K562 (cell line): Measurements from ENCODE around the gene GAB2. TPM values are rescaled to one million over a fixed set of nuclear protein-coding genes. Genes with fewer than 3 reads are reported as not detected.

Experiments
- ATF7 ChIP-seq: fragments of 450-650 bp; IDR thresholded peaks from 2 replicates; pipeline ENCODE4 v1.7.1; 2014; ENCODE audit warnings: mild to moderate bottlenecking, moderate library complexity
- CBX2 ChIP-seq: fragments of 200-600 bp; sonication (generic); IDR thresholded peaks from one replicate; pipeline ENCODE4 v1.6.1; 2012; ENCODE audit warnings: mild to moderate bottlenecking, low read length, inconsistent platforms; ENCODE audit not compliant: insufficient read depth, poor library complexity, severe bottlenecking
- CEBPZ ChIP-seq: fragments of 150-350 bp; IDR thresholded peaks from 2 replicates; pipeline ENCODE4 v1.6.1; 2014; ENCODE audit warnings: low read depth, mild to moderate bottlenecking, low read length, borderline replicate concordance
- CHD1 ChIP-seq: fragments of 200-600 bp; sonication (generic); IDR thresholded peaks from one replicate; pipeline ENCODE4 v1.6.1; 2012; ENCODE audit warnings: mild to moderate bottlenecking, moderate library complexity, low read length, inconsistent platforms
- ETV1 ChIP-seq: fragments of 450-650 bp; conservative IDR thresholded peaks from 2 replicates; pipeline ENCODE4 v1.6.1; 2016; ENCODE audit warnings: missing genetic modification characterization, control low read depth, low read depth, missing compliant biosample characterization
- FOXK2 ChIP-seq, 2 experiments: fragments of 450-650 bp; IDR thresholded peaks in 1 of 2; conservative IDR thresholded peaks in 1 of 2; 2 replicates each; pipeline ENCODE4 v1.6.1; 2016; ENCODE audit warnings: low read depth in 2 of 2, mild to moderate bottlenecking in 1 of 2
- GTF2E2 ChIP-seq: fragments of 200-800 bp; sonication (Bioruptor generic); IDR thresholded peaks from 2 replicates; pipeline ENCODE4 v1.6.1; 2016; ENCODE audit warnings: missing genetic modification characterization, missing compliant biosample characterization
- HNRNPLL ChIP-seq: fragments of 200-400 bp; formaldehyde crosslinking; IDR thresholded peaks from 2 replicates; pipeline ENCODE4 v1.6.1; 2017; ENCODE audit warnings: low read length, low read depth, mild to moderate bottlenecking; ENCODE audit not compliant: poor library complexity, severe bottlenecking
- KAT2B ChIP-seq: IDR thresholded peaks from one replicate; pipeline ENCODE4 v1.6.1; 2012; ENCODE audit warnings: low read depth, mild to moderate bottlenecking, control low read depth, inconsistent platforms, low read length, moderate library complexity
- KDM1A ChIP-seq, 2 experiments: fragments of 450-650 bp; IDR thresholded peaks; 2 replicates each; pipeline ENCODE4 v1.6.1; 2016; ENCODE audit warnings: mild to moderate bottlenecking in 2 of 2
- KDM4B ChIP-seq, 2 experiments: fragments of 450-650 bp in 1 of 2; sonication (generic) in 1 of 2; IDR thresholded peaks; 2 replicates each; pipeline ENCODE4 v1.6.1; 2016 to 2017; ENCODE audit warnings: borderline replicate concordance in 2 of 2, antibody characterized with exemption in 1 of 2, low read depth in 1 of 2, mild to moderate bottlenecking in 1 of 2
- NFATC3 ChIP-seq: fragments of 450-650 bp; IDR thresholded peaks from 2 replicates; pipeline ENCODE4 v1.6.1; 2017; ENCODE audit warnings: mild to moderate bottlenecking
- SIN3A ChIP-seq, 2 experiments: fragments of 150-350 bp in 1 of 2; IDR thresholded peaks; 2 replicates each; pipeline ENCODE4 v1.6.1; 2011 to 2016; ENCODE audit warnings: borderline replicate concordance in 2 of 2, low read depth in 2 of 2, low read length in 2 of 2, mild to moderate bottlenecking in 2 of 2, moderate library complexity in 2 of 2; ENCODE audit not compliant: control insufficient read depth in 1 of 2
- SMAD4 ChIP-seq: fragments of 250-450 bp; sonication (Bioruptor Pico); conservative IDR thresholded peaks from 2 replicates; pipeline ENCODE4 v1.8.0; 2021; ENCODE audit warnings: inconsistent platforms, mild to moderate bottlenecking, moderate library complexity
- TCF15 ChIP-seq: fragments of 250-450 bp; sonication (Bioruptor Pico); IDR thresholded peaks from 2 replicates; pipeline ENCODE4 v1.8.0; 2022; ENCODE audit warnings: moderate library complexity, mild to moderate bottlenecking, inconsistent platforms
- ZBTB9 ChIP-seq: fragments of 450-650 bp; formaldehyde crosslinking; IDR thresholded peaks from 2 replicates; pipeline ENCODE4 v1.4.0; 2020; ENCODE audit warnings: mild to moderate bottlenecking, moderate library complexity
- ZC3H8 ChIP-seq: fragments of 450-650 bp; IDR thresholded peaks from 2 replicates; pipeline ENCODE4 v1.6.1; 2017
- ZNF143 ChIP-seq: sonication (generic); formaldehyde crosslinking; IDR thresholded peaks from 2 replicates; pipeline ENCODE4 v1.9.0; 2022; ENCODE audit warnings: mild to moderate bottlenecking, missing genetic modification reagents
- ZNF431 ChIP-seq: sonication (generic); formaldehyde crosslinking; IDR thresholded peaks from 2 replicates; pipeline ENCODE4 v1.8.0; 2022; ENCODE audit warnings: mild to moderate bottlenecking, missing genetic modification reagents
- ZNF551 ChIP-seq: fragments of 250-450 bp; sonication (Bioruptor Pico); IDR thresholded peaks from 2 replicates; pipeline ENCODE4 v1.5.0; 2021; ENCODE audit warnings: mild to moderate bottlenecking, moderate library complexity
- ZNF76 ChIP-seq: fragments of 250-450 bp; sonication (Bioruptor Pico); IDR thresholded peaks from 2 replicates; pipeline ENCODE4 v1.4.0; 2020; ENCODE audit warnings: mild to moderate bottlenecking, moderate library complexity, borderline replicate concordance
- ZNF778 ChIP-seq: fragments of 450-650 bp; formaldehyde crosslinking; IDR thresholded peaks from 2 replicates; pipeline ENCODE4 v1.4.0; 2020; ENCODE audit warnings: mild to moderate bottlenecking, moderate library complexity
- ZNF830 ChIP-seq: fragments of 250-450 bp; sonication (Bioruptor Pico); IDR thresholded peaks from 2 replicates; pipeline ENCODE4 v1.5.0; 2021; ENCODE audit warnings: mild to moderate bottlenecking
- polyA plus RNA-seq, 8 experiments: library from polyadenylated mRNA; depleted of rRNA in 4 of 8; stranded (reverse) in 5 of 8; unstranded in 3 of 8; fragments of >200 nt; fragmentation: Nextera tagmentation in 2 of 8; fragmentation: Illumina TruSeq in 1 of 8; extraction: Ambion mirVana in 2 of 8; extraction: Trizol in 1 of 8; gene quantifications; 2 replicates each; pipeline versions ENCODE4 v1.2.1 to v1.2.3, GENCODE V29; 2011 to 2014; ENCODE audit warnings: inconsistent platforms in 1 of 8, missing spikeins in 1 of 8
- total RNA-seq, 7 experiments: library from RNA; depleted of rRNA in 6 of 7; stranded (reverse); fragments of >200 nt in 6 of 7; fragmentation: Illumina TruSeq in 2 of 7; extraction: Trizol in 2 of 7; gene quantifications; 2 replicates each; pipeline versions ENCODE4 v1.2.1 to v1.2.3, GENCODE V29; 2011 to 2021; ENCODE audit warnings: low replicate concordance in 1 of 7

The GAB2 gene
- total and polyA plus RNA-seq, 9 of the 15 experiments (the other 6 are each of a cell fraction or from before 2014, with no cell fraction given), result 2.3 to 35.2 (median 16.1) TPM

GRCh38 chr11:78259777-78260487 is 157.7 kb downstream of the GAB2 start (continued):
- TF ChIP-seq CEBPZ (no peak), ZNF143 (CRISPR knock-in tag) (no peak), NFATC3 (no peak), ZNF830 (no peak), GTF2E2 (tag) (no peak), ZC3H8 (no peak), KDM4B (IDR thresholded peaks at IDR 0.05; ENCODE audit: borderline replicate concordance in 2 of 2, low read depth in 1 of 2) (no peak), SMAD4 (CRISPR knock-in tag) (0 out of 2 replicates have a peak, but pooled peaks have one; percentile 36), TCF15 (no peak), KDM1A (IDR thresholded peaks at IDR 0.05) (0 out of 4 replicates have a peak, but pooled peaks of 1 of the 2 experiments have one; percentile 6), ZBTB9 (no peak), CHD1 (no peak), ZNF551 (CRISPR knock-in tag) (no peak), ETV1 (tag) (0 out of 2 replicates have a peak, but pooled peaks have one; percentile 10), FOXK2 (conservative IDR thresholded peaks at IDR 0.05 in 1 of 2, IDR thresholded peaks at IDR 0.05 in 1 of 2; ENCODE audit: low read depth in 2 of 2) (no peak), ZNF76 (CRISPR knock-in tag) (no peak), KAT2B (no peak), ZNF778 (CRISPR knock-in tag) (no peak), ZNF431 (CRISPR knock-in tag) (no peak), SIN3A (IDR thresholded peaks at IDR 0.05; ENCODE audit: borderline replicate concordance in 2 of 2, control insufficient read depth in 1 of 2, low read depth in 2 of 2, low read length in 2 of 2) (no peak), HNRNPLL (no peak), CBX2 (no peak), ATF7 (peak; percentile 10; the same call in 1 of the 2 replicates)
